OCI-LY1 (cell line): Measurements from ENCODE around the gene AGBL3.

Source experiments
- H2AFZ ChIP-seq: fragments of 200-600 bp; sonication (generic), shearing (Covaris generic); 2 replicates; pipeline ENCODE4 v1.6.0; 2014; ENCODE audit warnings: antibody characterized with exemption, mild to moderate bottlenecking, low read length
- H3F3A ChIP-seq: fragments of 200-600 bp; sonication (generic), shearing (Covaris generic); 2 replicates; pipeline ENCODE4 v1.6.0; 2014; ENCODE audit warnings: mild to moderate bottlenecking, antibody characterized with exemption, low read length, moderate library complexity; ENCODE audit not compliant: insufficient read depth
- H3K27ac ChIP-seq: fragments of 200-600 bp; sonication (generic); 2 replicates; pipeline ENCODE4 v1.5.1; 2014; ENCODE audit warnings: low read length, mixed run types, mild to moderate bottlenecking, low read depth; ENCODE audit not compliant: poor library complexity, severe bottlenecking
- H3K27me3 ChIP-seq: fragments of 200-600 bp; sonication (generic); 2 replicates; pipeline ENCODE4 v1.6.0; 2014; ENCODE audit warnings: antibody characterized with exemption, mild to moderate bottlenecking, low read length, moderate library complexity; ENCODE audit not compliant: insufficient read depth
- H3K36me3 ChIP-seq: fragments of 200-600 bp; sonication (generic); 2 replicates; pipeline ENCODE4 v1.6.1; 2014; ENCODE audit warnings: mild to moderate bottlenecking, antibody characterized with exemption, low read length, moderate library complexity, mixed read lengths; ENCODE audit not compliant: insufficient read depth
- H3K4me1 ChIP-seq: fragments of 200-600 bp; sonication (generic); 2 replicates; pipeline ENCODE4 v1.5.1; 2014; ENCODE audit warnings: mild to moderate bottlenecking, low read length, moderate library complexity; ENCODE audit not compliant: insufficient read depth, severe bottlenecking
- H3K4me2 ChIP-seq: fragments of 200-600 bp; sonication (generic), shearing (Covaris generic); 2 replicates; pipeline ENCODE4 v1.6.1; 2014; ENCODE audit warnings: low read length
- H3K4me3 ChIP-seq: fragments of 200-600 bp; sonication (generic); 2 replicates; pipeline ENCODE4 v1.5.1; 2014; ENCODE audit warnings: low read length, low read depth, mild to moderate bottlenecking, mixed read lengths; ENCODE audit not compliant: poor library complexity, severe bottlenecking
- H3K79me2 ChIP-seq: fragments of 200-600 bp; shearing (Covaris generic); 2 replicates; pipeline ENCODE4 v1.6.1; 2016; ENCODE audit warnings: mixed run types, low read length, mixed read lengths; ENCODE audit not compliant: insufficient read depth
- H3K9ac ChIP-seq: fragments of 200-600 bp; sonication (generic), shearing (Covaris generic); 2 replicates; pipeline ENCODE4 v1.6.1; 2014; ENCODE audit warnings: mild to moderate bottlenecking, low read length, mixed read lengths
- H3K9me2 ChIP-seq: fragments of 200-600 bp; sonication (generic), shearing (Covaris generic); 2 replicates; pipeline ENCODE4 v1.6.1; 2014; ENCODE audit warnings: low read depth, mild to moderate bottlenecking, low read length, mixed read lengths
- H3K9me3 ChIP-seq: fragments of 200-600 bp; shearing (Covaris generic); 2 replicates; pipeline ENCODE4 v1.6.1; 2014; ENCODE audit warnings: low read length, mixed read lengths
- H4K20me1 ChIP-seq: fragments of 200-600 bp; sonication (generic), shearing (Covaris generic); 2 replicates; pipeline ENCODE4 v1.6.0; 2016; ENCODE audit warnings: mild to moderate bottlenecking, low read length; ENCODE audit not compliant: insufficient read depth
- EZH2 ChIP-seq: fragments of 200-600 bp; sonication (generic), shearing (Covaris generic); IDR thresholded peaks from 2 replicates; pipeline ENCODE4 v1.8.0; 2017; ENCODE audit warnings: borderline replicate concordance, mixed run types, mild to moderate bottlenecking, antibody characterized with exemption, low read length, moderate library complexity, mixed read lengths
- TF ChIP-seq, protein P1 (sequence below): fragments of 200-600 bp; sonication (generic), shearing (Covaris generic); IDR thresholded peaks from 2 replicates; pipeline ENCODE4 v1.5.1; 2017; ENCODE audit warnings: mild to moderate bottlenecking, antibody characterized with exemption, low read length, moderate library complexity, mixed read lengths

The AGBL3 gene

DNA sequence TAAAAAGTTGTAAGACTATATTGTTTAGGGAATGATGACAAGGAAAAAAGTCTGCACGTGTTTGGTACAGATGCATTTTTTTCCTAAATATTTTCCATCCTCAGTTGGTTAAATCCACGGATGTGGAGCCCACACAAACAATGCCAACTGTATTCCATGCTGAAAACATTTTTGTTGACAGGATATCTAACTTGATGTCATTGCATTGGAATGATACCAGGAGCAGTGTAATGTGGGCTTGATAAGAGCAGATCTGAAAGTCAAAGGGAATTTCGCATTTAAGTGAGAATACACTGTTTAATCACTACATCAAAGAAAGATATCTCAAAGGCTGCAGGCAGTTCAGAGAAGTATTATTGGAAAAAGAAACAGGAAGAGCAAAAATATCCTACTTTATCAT, 112.1 kb downstream of the AGBL3 start:
- Histone ChIP-seq H3K36me3 (no peaks in the 10 kb centered on the region), H3K9ac (no peak overlapping the region), H3K9me3 (no peaks in the 10 kb centered on the region), H4K20me1 (no peaks in the 10 kb centered on the region), H3F3A (no peaks in the 10 kb centered on the region), H3K4me2 (no peak overlapping the region), H3K4me3 (no peak overlapping the region), H3K79me2 (no peaks in the 10 kb centered on the region), H3K4me1 (no peaks in the 10 kb centered on the region), H3K9me2 (no peaks in the 10 kb centered on the region), H3K27me3 (no peaks in the 10 kb centered on the region), H3K27ac (no peak overlapping the region), H2AFZ (no peak overlapping the region)
- TF ChIP-seq, protein P1, sequence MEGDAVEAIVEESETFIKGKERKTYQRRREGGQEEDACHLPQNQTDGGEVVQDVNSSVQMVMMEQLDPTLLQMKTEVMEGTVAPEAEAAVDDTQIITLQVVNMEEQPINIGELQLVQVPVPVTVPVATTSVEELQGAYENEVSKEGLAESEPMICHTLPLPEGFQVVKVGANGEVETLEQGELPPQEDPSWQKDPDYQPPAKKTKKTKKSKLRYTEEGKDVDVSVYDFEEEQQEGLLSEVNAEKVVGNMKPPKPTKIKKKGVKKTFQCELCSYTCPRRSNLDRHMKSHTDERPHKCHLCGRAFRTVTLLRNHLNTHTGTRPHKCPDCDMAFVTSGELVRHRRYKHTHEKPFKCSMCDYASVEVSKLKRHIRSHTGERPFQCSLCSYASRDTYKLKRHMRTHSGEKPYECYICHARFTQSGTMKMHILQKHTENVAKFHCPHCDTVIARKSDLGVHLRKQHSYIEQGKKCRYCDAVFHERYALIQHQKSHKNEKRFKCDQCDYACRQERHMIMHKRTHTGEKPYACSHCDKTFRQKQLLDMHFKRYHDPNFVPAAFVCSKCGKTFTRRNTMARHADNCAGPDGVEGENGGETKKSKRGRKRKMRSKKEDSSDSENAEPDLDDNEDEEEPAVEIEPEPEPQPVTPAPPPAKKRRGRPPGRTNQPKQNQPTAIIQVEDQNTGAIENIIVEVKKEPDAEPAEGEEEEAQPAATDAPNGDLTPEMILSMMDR = no peak

DNA sequence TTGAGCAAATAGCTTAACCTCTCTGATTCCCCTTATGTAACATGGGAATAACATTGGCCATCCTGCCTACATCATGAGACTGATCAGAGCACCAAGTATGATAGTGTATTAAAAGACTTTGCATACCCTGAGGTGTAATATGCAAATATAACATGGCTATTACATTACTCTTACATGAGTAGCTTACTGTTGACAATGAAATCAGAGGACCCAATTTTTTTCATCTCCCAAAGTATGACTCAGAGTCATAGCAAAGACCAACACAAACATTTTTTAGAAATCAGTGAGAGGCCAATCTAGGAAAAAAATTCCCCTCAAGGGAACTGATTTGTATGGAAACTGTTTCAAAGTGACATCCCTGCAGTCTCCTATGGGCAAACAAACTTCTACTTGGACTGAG, 114.5 kb downstream of the AGBL3 start:
- Histone ChIP-seq H3K27me3 (no peaks in the 10 kb centered on the region), H3K27ac (no peak overlapping the region), H3F3A (no peaks in the 10 kb centered on the region), H3K4me1 (no peaks in the 10 kb centered on the region), H3K36me3 (no peaks in the 10 kb centered on the region), H3K9ac (no peak overlapping the region), H3K4me3 (no peak overlapping the region), H2AFZ (no peak overlapping the region), H3K9me3 (no peaks in the 10 kb centered on the region), H3K4me2 (no peak overlapping the region), H4K20me1 (no peaks in the 10 kb centered on the region), H3K9me2 (no peaks in the 10 kb centered on the region), H3K79me2 (no peaks in the 10 kb centered on the region)
- no peak for TF ChIP-seq EZH2
- TF ChIP-seq, protein P1 = no peak

DNA sequence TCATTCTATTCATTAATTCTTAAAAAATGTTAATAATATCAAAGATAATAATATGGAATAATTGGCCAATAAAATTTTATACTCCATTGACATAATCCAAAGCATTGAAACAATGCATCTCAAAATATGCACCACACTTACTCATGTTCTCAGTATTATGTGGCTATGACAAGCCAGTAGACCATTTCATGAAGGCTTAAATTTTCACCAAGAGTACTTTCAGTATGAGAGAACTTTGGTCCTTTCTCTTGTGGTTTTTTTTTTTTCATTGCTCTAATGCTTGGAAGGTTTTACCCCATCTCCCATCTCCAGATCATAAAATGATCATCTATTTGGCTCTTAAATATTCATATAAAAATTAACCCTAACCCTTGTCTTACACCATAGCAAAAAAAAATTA, 116.1 kb downstream of the AGBL3 start:
- Histone ChIP-seq H3F3A (no peaks in the 10 kb centered on the region), H3K4me3 (no peak overlapping the region), H4K20me1 (no peaks in the 10 kb centered on the region), H3K27me3 (no peaks in the 10 kb centered on the region), H3K9ac (no peak overlapping the region), H3K4me1 (no peaks in the 10 kb centered on the region), H3K27ac (no peak overlapping the region), H3K79me2 (no peaks in the 10 kb centered on the region), H3K9me3 (no peaks in the 10 kb centered on the region), H3K4me2 (no peak overlapping the region), H3K36me3 (no peaks in the 10 kb centered on the region), H2AFZ (no peak overlapping the region), H3K9me2 (no peaks in the 10 kb centered on the region)
- TF ChIP-seq, protein P1 = no peak
- no peak for TF ChIP-seq EZH2
